Measurements from ENCODE around the gene GPR85.
"Not testable (repeated sequence)": the region's sequence is repeated elsewhere in the genome, so short reads cannot be mapped to it uniquely, and the experiment has no call there.

GRCh38 chr7:113049221-113049620 is 37.4 kb downstream of the GPR85 start:
- TF ChIP-seq CTCF (IDR thresholded peaks at IDR 0.05; ENCODE audit: insufficient read depth, low read length); REST (IDR thresholded peaks at IDR 0.05; ENCODE audit: insufficient replicate concordance, low read depth); POLR2AphosphoS5 (IDR thresholded peaks at IDR 0.05; ENCODE audit: low read depth); GABPA (IDR thresholded peaks at IDR 0.05; ENCODE audit: low read depth); SPI1 (IDR thresholded peaks at IDR 0.05; ENCODE audit: borderline replicate concordance, low read depth): not testable (repeated sequence)

Measured in HL-60 (cell line).